GM18907 (cell line): Measurements from ENCODE around the gene BATF.
"Not testable (repeated sequence)": the region's sequence is repeated elsewhere in the genome, so short reads cannot be mapped to it uniquely, and the experiment has no call there.

Experiments used
- ATAC-seq: cut with Tn5 transposase; IDR thresholded peaks from one replicate; pipeline ENCODE4 v1.9.1; 2021; ENCODE audit warnings: mild to moderate bottlenecking, moderate library complexity; ENCODE audit not compliant: unreplicated experiment

The BATF gene

GRCh38 chr14:75522224-75522982 lies at the start of gene BATF:
Gene BATF, plus strand, starts transcription at chr14:75522469. Its CDS starts 214 bp downstream, at chr14:75522683.
- peak; percentile 68 for ATAC-seq

GRCh38 chr14:75474127-75474526 lies 48.1 kb upstream of the BATF start:
- ATAC-seq: not testable (repeated sequence)

- no peak for ATAC-seq
Measured at GRCh38 chr14:75476274-75476995, 45.8 kb upstream of the BATF start.

- no peak for ATAC-seq
Measured at GRCh38 chr14:75477881-75478280, 44.4 kb upstream of the BATF start.

DNA sequence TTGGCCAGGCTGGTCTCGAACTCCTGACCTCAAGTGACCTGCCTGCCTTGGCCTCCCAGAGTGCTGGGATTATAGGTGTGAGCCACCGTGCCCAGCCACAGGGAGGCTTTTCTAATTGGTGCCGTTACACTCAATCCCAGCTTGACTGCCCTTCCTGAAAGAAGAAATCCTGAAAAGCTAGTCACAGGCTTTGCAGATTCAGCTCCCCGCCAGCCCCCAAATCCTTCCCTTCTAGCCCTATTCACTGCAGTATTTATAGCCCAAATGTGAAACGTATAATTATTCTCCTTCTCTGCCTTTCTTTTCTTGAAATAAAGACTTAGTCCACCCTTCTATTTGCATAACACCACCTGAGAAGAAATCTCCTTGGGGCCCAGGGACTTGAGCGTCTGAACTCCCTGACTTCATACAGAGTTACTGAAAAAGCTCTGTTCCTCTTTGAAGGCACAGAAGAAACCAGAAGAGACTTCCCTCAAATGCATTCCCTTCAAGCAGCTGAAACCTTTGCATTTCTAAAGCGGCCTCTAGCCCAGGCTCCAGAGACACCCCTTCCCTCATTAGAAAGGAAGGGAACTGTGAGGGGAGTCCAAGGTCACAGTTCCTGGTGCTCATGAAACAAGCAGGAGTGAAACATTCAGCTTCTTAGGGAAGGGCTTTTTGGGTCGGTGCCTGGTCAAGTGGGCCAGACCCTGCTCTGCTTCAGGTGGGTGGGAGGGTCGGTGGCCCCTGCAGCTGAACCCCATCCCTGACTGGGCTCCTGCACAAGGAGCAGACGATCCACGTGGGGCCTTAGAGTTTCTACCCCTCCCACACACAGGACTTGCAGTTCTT lies 42.3 kb upstream of the BATF start:
- ATAC-seq: peak; percentile 69

- no peak for ATAC-seq
Measured at GRCh38 chr14:75482366-75482765, 39.9 kb upstream of the BATF start.

- no peak for ATAC-seq
Measured at GRCh38 chr14:75484711-75485429, 37.4 kb upstream of the BATF start.

DNA sequence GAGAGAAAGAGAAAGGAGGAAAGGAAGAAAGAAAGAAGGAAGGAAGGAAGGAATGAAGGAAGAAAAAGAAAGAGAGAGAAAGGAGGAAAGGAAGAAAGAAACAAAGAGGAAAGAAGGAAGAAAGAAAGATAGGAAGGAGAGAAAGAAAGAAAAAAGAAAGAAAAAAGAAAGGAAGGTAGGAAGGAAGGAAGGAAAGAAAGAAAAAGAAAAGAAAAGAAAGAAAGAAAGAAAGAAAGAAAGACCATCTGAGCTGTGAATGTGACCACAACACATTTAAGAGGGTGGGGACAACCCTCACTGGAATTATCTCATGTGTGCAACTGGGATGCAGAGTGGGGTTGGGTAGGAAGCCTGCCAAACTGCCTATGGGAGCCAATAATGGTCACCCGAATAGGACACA lies 36.0 kb upstream of the BATF start:
- no peak for ATAC-seq

DNA sequence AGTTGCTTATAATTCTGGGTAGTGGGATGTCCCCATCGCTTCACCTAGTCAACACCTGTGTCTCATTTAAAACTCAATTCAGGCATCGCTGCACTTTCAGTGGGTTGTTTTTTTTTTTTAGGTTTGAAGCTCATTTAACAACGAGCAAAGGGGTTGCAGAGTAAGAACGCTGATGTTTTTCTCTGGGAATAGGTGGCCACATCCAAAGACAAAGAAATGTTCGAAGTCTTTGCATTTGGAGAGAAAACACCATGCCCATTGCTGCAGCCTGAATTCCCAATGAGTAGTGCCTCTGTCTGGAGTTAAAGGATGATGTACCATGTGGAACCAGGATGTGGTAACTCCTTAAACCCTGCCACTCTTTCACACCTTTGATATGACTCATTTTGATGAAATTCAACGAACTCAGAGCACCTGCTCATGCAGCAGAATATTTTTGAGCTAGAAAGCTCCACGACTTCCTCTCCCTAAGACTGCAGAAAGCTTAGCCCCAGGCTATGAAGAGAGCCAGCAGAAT lies 35.1 kb upstream of the BATF start:
- peak; percentile 77 for ATAC-seq

GRCh38 chr14:75489480-75489837 lies 32.8 kb upstream of the BATF start:
- ATAC-seq: no peak

GRCh38 chr14:75491376-75491978 lies 30.8 kb upstream of the BATF start:
- no peak for ATAC-seq

DNA sequence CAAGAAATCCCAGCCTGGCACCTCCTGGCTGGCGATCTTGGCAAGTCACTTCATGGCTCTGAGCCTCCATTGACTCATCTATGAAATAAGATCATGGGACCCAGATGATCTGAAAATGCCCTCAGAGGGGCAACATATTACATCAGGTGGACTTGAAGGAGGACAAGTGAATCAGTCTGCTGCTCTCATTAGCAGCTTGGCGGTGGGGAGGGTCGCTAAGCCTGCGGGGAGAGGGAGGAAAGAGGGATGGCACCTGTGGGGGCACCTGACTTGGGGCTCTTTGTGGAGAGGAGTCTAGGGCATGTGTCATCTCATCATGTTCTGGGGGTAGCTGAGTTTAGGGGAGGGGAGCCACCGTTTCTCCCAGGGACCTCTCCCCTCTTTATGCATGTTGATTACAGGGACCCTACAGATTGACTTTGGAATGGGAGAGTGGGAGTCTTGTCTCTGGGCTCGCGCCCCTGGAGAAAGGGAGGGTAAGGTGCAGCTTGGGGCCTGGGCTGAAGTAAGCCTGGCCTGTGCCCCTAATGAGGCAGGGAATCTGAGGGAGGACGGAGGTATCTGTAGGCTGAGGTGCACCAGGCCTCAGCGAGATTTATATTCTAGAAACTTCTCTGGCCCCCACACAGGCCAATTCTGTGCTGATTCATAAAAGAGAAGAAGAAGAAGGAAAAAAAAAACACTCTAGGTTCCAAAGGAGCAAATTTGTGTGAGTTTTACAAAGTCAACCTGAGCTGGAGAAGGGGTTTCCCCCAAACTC lies 29.3 kb upstream of the BATF start:
- no peak for ATAC-seq

DNA sequence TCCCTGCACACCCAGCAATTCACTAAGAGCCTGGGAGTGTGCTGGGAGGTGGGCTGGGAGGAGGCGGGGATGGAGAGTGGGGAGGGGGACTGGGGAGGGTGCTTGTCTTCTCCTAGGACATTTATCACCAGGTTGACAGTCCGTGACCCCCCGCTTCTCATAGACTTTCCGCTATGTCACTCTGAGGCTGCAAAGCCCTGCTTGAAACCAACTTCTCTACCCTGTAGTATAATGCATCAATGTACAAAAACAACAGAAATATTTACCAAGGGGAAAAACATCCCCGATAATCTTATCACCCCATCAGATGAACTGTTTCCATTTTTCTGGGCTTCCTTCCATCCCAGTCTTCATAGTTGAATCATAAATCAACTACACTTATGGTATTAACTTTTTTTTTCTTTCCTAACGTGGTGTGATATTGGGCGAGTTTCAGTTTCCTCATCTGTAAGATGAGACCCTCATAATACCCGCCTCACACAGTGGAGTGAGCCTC lies 28.6 kb upstream of the BATF start:
- ATAC-seq: no peak

- ATAC-seq: no peak
Measured at GRCh38 chr14:75494896-75495295, 27.4 kb upstream of the BATF start.

GRCh38 chr14:75495399-75495798 lies 26.9 kb upstream of the BATF start:
- ATAC-seq: no peak

- no peak for ATAC-seq
Measured at GRCh38 chr14:75495882-75496281, 26.4 kb upstream of the BATF start.

- ATAC-seq: no peak
Measured at GRCh38 chr14:75496755-75497154, 25.5 kb upstream of the BATF start.

DNA sequence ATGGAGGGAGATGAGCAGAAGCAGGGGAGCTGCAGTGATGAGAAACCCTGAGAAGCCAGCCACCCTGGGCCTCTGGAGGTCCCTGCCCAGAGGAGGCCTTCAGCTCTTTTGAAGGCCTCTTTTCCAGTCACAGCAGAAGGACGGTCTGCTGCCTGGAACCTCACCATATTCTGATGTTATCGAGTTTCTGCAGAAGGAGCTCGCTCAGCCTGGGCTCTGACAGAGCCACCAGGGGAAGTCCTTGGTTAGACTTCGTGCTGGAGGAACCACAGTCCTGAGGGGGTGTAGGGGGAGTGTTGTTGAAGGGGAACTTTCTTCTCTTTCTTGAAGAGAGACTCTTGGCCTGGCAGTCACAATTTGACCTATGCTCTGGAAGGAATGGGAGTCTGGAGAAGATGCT lies 25.1 kb upstream of the BATF start:
- peak; percentile 40 for ATAC-seq

DNA sequence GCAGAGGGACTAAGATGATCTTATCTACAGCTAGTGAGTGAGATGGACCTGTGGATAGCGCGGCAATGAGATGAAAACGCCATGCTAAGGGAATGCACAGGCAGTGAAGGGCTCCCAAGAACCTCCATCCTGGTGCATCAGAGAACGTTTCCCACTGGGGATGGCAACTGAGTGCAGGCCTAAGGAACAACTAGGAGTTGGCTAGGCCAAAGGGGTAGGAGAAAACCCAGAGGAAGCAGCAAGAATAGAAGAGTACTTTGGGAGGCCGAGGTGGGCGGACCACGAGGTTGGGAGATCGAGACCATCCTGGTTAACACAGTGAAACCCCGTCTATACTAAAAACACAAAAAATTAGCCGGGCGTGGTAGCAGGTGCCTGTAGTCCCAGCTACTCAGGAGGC lies 24.6 kb upstream of the BATF start:
- no peak for ATAC-seq
